Right atrium auricular region (tissue), 2 donors: ENCODE data around the gene PLK4. TPM values are rescaled to one million over a fixed set of nuclear protein-coding genes. Genes with fewer than 3 reads are reported as not detected.
"Not testable (repeated sequence)": the region's sequence is repeated elsewhere in the genome, so short reads cannot be mapped to it uniquely, and the experiment has no call there.

Source experiments
- DNase-seq: peaks from one replicate; pipeline ENCODE4 v3.0.0-alpha.2; 2019; ENCODE audit warnings: low spot score
- H3K27ac ChIP-seq, 2 donors: fragments of 200-600 bp; sonication (generic); 1 replicate in 1 of 2; 2 replicates in 1 of 2; pipeline ENCODE4 v1.5.1; 2016 to 2019
- H3K27me3 ChIP-seq, 2 donors: fragments of 200-600 bp; sonication (generic); one replicate each; pipeline versions ENCODE4 v1.5.1 to v1.6.0; 2017 to 2019
- H3K36me3 ChIP-seq: fragments of 200-600 bp; sonication (generic); one replicate; pipeline ENCODE4 v1.5.1; 2016
- H3K4me1 ChIP-seq, 2 donors: fragments of 200-600 bp; sonication (generic); one replicate each; pipeline versions ENCODE4 v1.5.1 to v1.6.0; 2017 to 2019
- H3K4me3 ChIP-seq, 2 donors: fragments of 200-600 bp; sonication (generic); 1 replicate in 1 of 2; 2 replicates in 1 of 2; pipeline ENCODE4 v1.5.1; 2017 to 2019; ENCODE audit warnings: mild to moderate bottlenecking in 1 of 2, moderate library complexity in 1 of 2
- H3K9me3 ChIP-seq, 2 donors: fragments of 200-600 bp; sonication (generic); one replicate each; pipeline ENCODE4 v1.5.1; 2019
- CTCF ChIP-seq, 2 donors: fragments of 200-600 bp; sonication (generic); IDR thresholded peaks; one replicate each; pipeline ENCODE4 v1.5.1; 2019; ENCODE audit warnings: antibody characterized with exemption in 2 of 2
- total RNA-seq, 2 donors: library from RNA; depleted of rRNA; stranded (reverse); fragments of >200 nt; gene quantifications; one replicate each; pipeline ENCODE4 v1.1.0, GENCODE V29; 2016

Gene PLK4
- total RNA-seq, 2 donors from 2014 or later, result 2.0 TPM; not detected in 1

- Histone ChIP-seq H3K4me1 (no peaks in the 10 kb centered on the region), H3K27ac (no peak overlapping the region), H3K36me3 (peaks cover 14% of the 10 kb centered on the region), H3K4me3 (no peak overlapping the region), H3K9me3 (no peaks in the 10 kb centered on the region), H3K27me3 (no peaks in the 10 kb centered on the region)
- no peak for TF ChIP-seq CTCF (IDR thresholded peaks at IDR 0.05)
- DNase-seq, result no peak
Observed at GRCh38 chr4:127916512-127916911, 35.8 kb downstream of the PLK4 start.

GRCh38 chr4:127917151-127917550, 36.5 kb downstream of the PLK4 start:
- no peak for DNase-seq
- Histone ChIP-seq H3K4me1 (no peaks in the 10 kb centered on the region), H3K27me3 (no peaks in the 10 kb centered on the region), H3K27ac (no peak overlapping the region), H3K36me3 (peaks cover 15% of the 10 kb centered on the region), H3K4me3 (no peak overlapping the region), H3K9me3 (no peaks in the 10 kb centered on the region)
- no peak for TF ChIP-seq CTCF (IDR thresholded peaks at IDR 0.05)

GRCh38 chr4:127920521-127920920, 39.8 kb downstream of the PLK4 start:
- H3K9me3 ChIP-seq, result no peaks in the 10 kb centered on the region
- H3K4me3 ChIP-seq, result no peak overlapping the region
- no peaks in the 10 kb centered on the region for H3K27me3 ChIP-seq
- no peak for DNase-seq
- no peak overlapping the region for H3K27ac ChIP-seq
- H3K4me1 ChIP-seq, result no peaks in the 10 kb centered on the region
- TF ChIP-seq CTCF (IDR thresholded peaks at IDR 0.05), result no peak
- peaks cover 15% of the 10 kb centered on the region for H3K36me3 ChIP-seq

GRCh38 chr4:127922226-127922625, 41.5 kb downstream of the PLK4 start:
- H3K9me3 ChIP-seq, result no peaks in the 10 kb centered on the region
- DNase-seq, result no peak
- TF ChIP-seq CTCF (IDR thresholded peaks at IDR 0.05), result no peak
- no peak overlapping the region for H3K4me3 ChIP-seq
- peaks cover 15% of the 10 kb centered on the region for H3K36me3 ChIP-seq
- H3K4me1 ChIP-seq, result no peaks in the 10 kb centered on the region
- H3K27ac ChIP-seq, result no peak overlapping the region
- no peaks in the 10 kb centered on the region for H3K27me3 ChIP-seq

- H3K36me3 ChIP-seq, result peaks cover 13% of the 10 kb centered on the region
- not testable (repeated sequence) for H3K4me1 ChIP-seq, H3K4me3 ChIP-seq, H3K27ac ChIP-seq, DNase-seq, H3K9me3 ChIP-seq, H3K27me3 ChIP-seq
Observed at GRCh38 chr4:127925720-127926119, 45.0 kb downstream of the PLK4 start.

- TF ChIP-seq CTCF (IDR thresholded peaks at IDR 0.05), result no peak
- Histone ChIP-seq H3K4me3 (no peak overlapping the region), H3K9me3 (no peaks in the 10 kb centered on the region), H3K4me1 (no peaks in the 10 kb centered on the region), H3K27ac (no peak overlapping the region), H3K27me3 (no peaks in the 10 kb centered on the region), H3K36me3 (peaks cover 9% of the 10 kb centered on the region)
- no peak for DNase-seq
Observed at GRCh38 chr4:127930175-127930574, 49.5 kb downstream of the PLK4 start.

- H3K27me3 ChIP-seq, H3K36me3 ChIP-seq, H3K4me3 ChIP-seq, H3K27ac ChIP-seq, DNase-seq, H3K9me3 ChIP-seq, H3K4me1 ChIP-seq: not testable (repeated sequence)
Observed at GRCh38 chr4:127931836-127932235, 51.1 kb downstream of the PLK4 start.
